H9 (cell line): Measurements from ENCODE around the gene KIAA0513. TPM values are rescaled to one million over a fixed set of nuclear protein-coding genes. Genes with fewer than 3 reads are reported as not detected.

Experiments used
- DNase-seq: peaks from one replicate; pipeline ENCODE4 v3.0.0-alpha.2; 2017
- H2AFZ ChIP-seq: one replicate; pipeline ENCODE4 v1.6.1; 2013; ENCODE audit warnings: mild to moderate bottlenecking, low read length, control low read depth, moderate library complexity
- H2AK5ac ChIP-seq: 2 replicates; pipeline ENCODE4 v1.6.1; 2013; ENCODE audit warnings: low read length, control low read depth, mixed read lengths; ENCODE audit not compliant: insufficient read length
- H2BK120ac ChIP-seq: one replicate; pipeline ENCODE4 v1.6.1; 2013; ENCODE audit warnings: low read depth, mild to moderate bottlenecking, low read length, control low read depth, inconsistent platforms; ENCODE audit not compliant: poor library complexity, severe bottlenecking
- H2BK12ac ChIP-seq: 2 replicates; pipeline ENCODE4 v1.6.1; 2013; ENCODE audit warnings: low read length, control low read depth, mixed read lengths, low read depth; ENCODE audit not compliant: insufficient read length
- H2BK15ac ChIP-seq: 2 replicates; pipeline ENCODE4 v1.6.1; 2013; ENCODE audit warnings: low read depth, low read length, control low read depth
- H2BK20ac ChIP-seq: one replicate; pipeline ENCODE4 v1.6.1; 2013; ENCODE audit warnings: low read depth, mild to moderate bottlenecking, low read length, control low read depth, inconsistent platforms; ENCODE audit not compliant: poor library complexity, severe bottlenecking
- H2BK5ac ChIP-seq: 2 replicates; pipeline ENCODE4 v1.6.1; 2013; ENCODE audit warnings: low read length, control low read depth, mixed read lengths; ENCODE audit not compliant: insufficient read length
- H3K14ac ChIP-seq: 2 replicates; pipeline ENCODE4 v1.6.1; 2013; ENCODE audit warnings: low read length, control low read depth; ENCODE audit not compliant: insufficient read depth
- H3K18ac ChIP-seq: 2 replicates; pipeline ENCODE4 v1.6.1; 2013; ENCODE audit warnings: low read depth, mild to moderate bottlenecking, mixed read lengths, low read length, control low read depth; ENCODE audit not compliant: insufficient read length
- H3K23ac ChIP-seq: 2 replicates; pipeline ENCODE4 v1.6.1; 2013; ENCODE audit warnings: low read length, control low read depth, mixed read lengths, low read depth; ENCODE audit not compliant: insufficient read length
- H3K23me2 ChIP-seq: 2 replicates; pipeline ENCODE4 v1.6.1; 2013; ENCODE audit warnings: low read depth, mild to moderate bottlenecking, mixed read lengths, low read length, control low read depth; ENCODE audit not compliant: insufficient read length, poor library complexity, severe bottlenecking
- H3K27ac ChIP-seq: 2 replicates; pipeline ENCODE4 v1.5.1; 2013; ENCODE audit warnings: low read length, control low read depth, mixed read lengths, low read depth; ENCODE audit not compliant: insufficient read length
- H3K27me3 ChIP-seq: 2 replicates; pipeline ENCODE4 v1.6.1; 2013; ENCODE audit warnings: low read length, control low read depth, inconsistent platforms; ENCODE audit not compliant: insufficient read depth
- H3K4ac ChIP-seq: 2 replicates; pipeline ENCODE4 v1.6.1; 2013; ENCODE audit warnings: low read depth, mild to moderate bottlenecking, control low read depth, inconsistent platforms, low read length, moderate library complexity
- H3K4me1 ChIP-seq: 2 replicates; pipeline ENCODE4 v1.6.1; 2013; ENCODE audit warnings: low read length, control low read depth, inconsistent platforms; ENCODE audit not compliant: insufficient read depth
- H3K4me2 ChIP-seq: 2 replicates; pipeline ENCODE4 v1.6.1; 2013; ENCODE audit warnings: low read length, control low read depth, mixed read lengths; ENCODE audit not compliant: insufficient read length, insufficient read depth
- H3K56ac ChIP-seq: 2 replicates; pipeline ENCODE4 v1.6.1; 2013; ENCODE audit warnings: low read depth, mild to moderate bottlenecking, mixed read lengths, low read length, control low read depth; ENCODE audit not compliant: insufficient read length
- H3K79me1 ChIP-seq: 2 replicates; pipeline ENCODE4 v1.6.1; 2013; ENCODE audit warnings: low read depth, mild to moderate bottlenecking, moderate library complexity, low read length, control low read depth, inconsistent platforms; ENCODE audit not compliant: insufficient read depth, poor library complexity, severe bottlenecking
- H3K79me2 ChIP-seq: 2 replicates; pipeline ENCODE4 v1.6.1; 2013; ENCODE audit warnings: low read length, control low read depth, inconsistent platforms; ENCODE audit not compliant: insufficient read depth
- H3K9ac ChIP-seq: 2 replicates; pipeline ENCODE4 v1.6.1; 2013; ENCODE audit warnings: low read length, control low read depth, mixed read lengths; ENCODE audit not compliant: insufficient read length; ENCODE audit errors: extremely low read depth
- H3K9me3 ChIP-seq: one replicate; pipeline ENCODE4 v1.6.1; 2013; ENCODE audit warnings: low read depth, low read length, inconsistent platforms; ENCODE audit not compliant: control insufficient read depth
- H3T11ph ChIP-seq: one replicate; pipeline ENCODE4 v1.6.1; 2013; ENCODE audit warnings: mild to moderate bottlenecking, low read length, control low read depth, inconsistent platforms
- H4K20me1 ChIP-seq: one replicate; pipeline ENCODE4 v1.6.1; 2013; ENCODE audit not compliant: control insufficient read depth, insufficient read length, insufficient read depth
- H4K5ac ChIP-seq: 2 replicates; pipeline ENCODE4 v1.6.1; 2013; ENCODE audit warnings: low read depth, mild to moderate bottlenecking, mixed read lengths, low read length, control low read depth; ENCODE audit not compliant: insufficient read length
- H4K8ac ChIP-seq: replicated peaks from 2 replicates; pipeline ENCODE4 v1.6.1; 2013; ENCODE audit warnings: low read length, control low read depth, mixed read lengths, low read depth; ENCODE audit not compliant: insufficient read length
- H4K91ac ChIP-seq: 2 replicates; pipeline ENCODE4 v1.6.1; 2013; ENCODE audit warnings: low read depth, mild to moderate bottlenecking, moderate library complexity, mixed read lengths, low read length, control low read depth; ENCODE audit not compliant: insufficient read length
- H3K27ac Mint-ChIP-seq, 3 experiments: 2 replicates in 2 of 3; 3 replicates in 1 of 3; pipeline ENCODE4 v1.8.0; 2020 to 2021; ENCODE audit warnings: mixed read lengths in 3 of 3, mild to moderate bottlenecking in 1 of 3, moderate library complexity in 1 of 3
- H3K27me3 Mint-ChIP-seq: 2 replicates; pipeline ENCODE4 v1.8.0; 2021; ENCODE audit warnings: low read depth, mild to moderate bottlenecking, moderate library complexity, mixed read lengths
- H3K36me3 Mint-ChIP-seq, 3 experiments: 2 replicates in 2 of 3; 3 replicates in 1 of 3; pipeline ENCODE4 v1.8.0; 2020 to 2021; ENCODE audit warnings: low read depth in 3 of 3, mixed read lengths in 3 of 3; ENCODE audit not compliant: insufficient read depth in 1 of 3
- H3K4me1 Mint-ChIP-seq, 2 experiments: 2 replicates each; pipeline ENCODE4 v1.8.0; 2020; ENCODE audit warnings: mixed read lengths in 2 of 2
- H3K4me3 Mint-ChIP-seq, 2 experiments: 2 replicates in 1 of 2; 3 replicates in 1 of 2; pipeline ENCODE4 v1.8.0; 2020 to 2021; ENCODE audit warnings: mild to moderate bottlenecking in 2 of 2, mixed read lengths in 2 of 2, moderate library complexity in 1 of 2
- H3K9me3 Mint-ChIP-seq, 2 experiments: 2 replicates in 1 of 2; 3 replicates in 1 of 2; pipeline ENCODE4 v1.8.0; 2020; ENCODE audit warnings: mild to moderate bottlenecking in 2 of 2, mixed read lengths in 2 of 2, moderate library complexity in 1 of 2
- WGBS: extraction: QIAGEN DNeasy Blood & Tissue Kit; methylation state at CpG from one replicate; pipeline ENCODE4 v1.1.7; 2013; ENCODE audit warnings: missing lambda C conversion rate, low lambda C conversion rate, mixed read lengths; ENCODE audit not compliant: insufficient read length; ENCODE audit errors: extremely low coverage; 5-methylcytosine and 5-hydroxymethylcytosine counted together
- total RNA-seq: library from RNA; stranded (reverse); gene quantifications from 2 replicates; pipeline ENCODE4 v1.2.1, GENCODE V29; 2021
- TF ChIP-seq, protein P1 (sequence below): fragments of 200-600 bp; sonication (generic); conservative IDR thresholded peaks from 3 replicates; pipeline ENCODE4 v1.8.0; 2021; ENCODE audit warnings: antibody characterized with exemption, mild to moderate bottlenecking

The KIAA0513 gene
- total RNA-seq, 1 experiment from 2014 or later = 4.7 TPM

DNA sequence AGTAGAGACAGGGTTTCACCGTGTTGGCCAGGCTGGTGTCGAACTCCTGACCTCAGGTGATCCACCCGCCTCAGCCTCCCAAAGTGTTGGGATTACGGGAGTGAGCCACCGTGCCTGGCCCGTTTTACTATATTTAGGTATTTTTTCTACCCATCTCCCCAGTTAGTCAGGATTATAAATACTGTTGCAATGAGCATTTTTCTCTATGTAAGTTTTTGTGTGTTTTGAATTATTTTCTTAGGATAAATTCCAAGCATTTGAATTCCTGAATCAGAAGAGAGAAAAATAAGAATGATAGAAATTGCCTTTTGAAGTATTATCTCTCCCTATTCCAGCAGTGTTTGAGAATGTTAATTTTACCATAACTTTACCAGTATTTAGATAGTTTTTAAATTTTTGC, 36.6 kb downstream of the KIAA0513 start:
- no CpG with 5 or more reads among the region's 6 CpGs for WGBS
- no peak for DNase-seq
- no peak overlapping the region for H2BK15ac ChIP-seq
- Mint-ChIP-seq H3K27me3 (peaks cover 12% of the 10 kb centered on the region), H3K27ac (no peak overlapping the region), H3K36me3 (no peaks in the 10 kb centered on the region), H3K9me3 (no peaks in the 10 kb centered on the region), H3K4me1 (peaks cover 24 to 25% of the 10 kb centered on the region in 2 experiments), H3K4me3 (no peak overlapping the region)
- TF ChIP-seq, protein P1, sequence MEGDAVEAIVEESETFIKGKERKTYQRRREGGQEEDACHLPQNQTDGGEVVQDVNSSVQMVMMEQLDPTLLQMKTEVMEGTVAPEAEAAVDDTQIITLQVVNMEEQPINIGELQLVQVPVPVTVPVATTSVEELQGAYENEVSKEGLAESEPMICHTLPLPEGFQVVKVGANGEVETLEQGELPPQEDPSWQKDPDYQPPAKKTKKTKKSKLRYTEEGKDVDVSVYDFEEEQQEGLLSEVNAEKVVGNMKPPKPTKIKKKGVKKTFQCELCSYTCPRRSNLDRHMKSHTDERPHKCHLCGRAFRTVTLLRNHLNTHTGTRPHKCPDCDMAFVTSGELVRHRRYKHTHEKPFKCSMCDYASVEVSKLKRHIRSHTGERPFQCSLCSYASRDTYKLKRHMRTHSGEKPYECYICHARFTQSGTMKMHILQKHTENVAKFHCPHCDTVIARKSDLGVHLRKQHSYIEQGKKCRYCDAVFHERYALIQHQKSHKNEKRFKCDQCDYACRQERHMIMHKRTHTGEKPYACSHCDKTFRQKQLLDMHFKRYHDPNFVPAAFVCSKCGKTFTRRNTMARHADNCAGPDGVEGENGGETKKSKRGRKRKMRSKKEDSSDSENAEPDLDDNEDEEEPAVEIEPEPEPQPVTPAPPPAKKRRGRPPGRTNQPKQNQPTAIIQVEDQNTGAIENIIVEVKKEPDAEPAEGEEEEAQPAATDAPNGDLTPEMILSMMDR = no peak
- no peak overlapping the region for H4K5ac ChIP-seq
- no peak overlapping the region for H3K9ac ChIP-seq
- H4K20me1 ChIP-seq = no peaks in the 10 kb centered on the region
- no peak overlapping the region for H3K4me2 ChIP-seq
- no peak overlapping the region for H3K56ac ChIP-seq
- H3T11ph ChIP-seq = no peak overlapping the region
- H2BK12ac ChIP-seq = no peak overlapping the region
- H2BK20ac ChIP-seq = no peak overlapping the region
- H3K79me2 ChIP-seq = no peaks in the 10 kb centered on the region
- H3K23me2 ChIP-seq = no peaks in the 10 kb centered on the region
- no peak overlapping the region for H3K4ac ChIP-seq
- H3K79me1 ChIP-seq = no peaks in the 10 kb centered on the region
- H3K4me1 ChIP-seq = peaks cover 2% of the 10 kb centered on the region; the same call in 1 of the 2 replicates
- no peaks in the 10 kb centered on the region for H3K27me3 ChIP-seq
- H2AFZ ChIP-seq = no peak overlapping the region
- H3K18ac ChIP-seq = no peak overlapping the region
- no peak overlapping the region for H2AK5ac ChIP-seq
- H2BK5ac ChIP-seq = no peak overlapping the region
- H2BK120ac ChIP-seq = no peak overlapping the region
- no peak overlapping the region for H3K14ac ChIP-seq
- H4K8ac ChIP-seq = no peak overlapping the region
- H3K23ac ChIP-seq = no peak overlapping the region
- no peak overlapping the region for H3K27ac ChIP-seq
- H3K9me3 ChIP-seq = no peaks in the 10 kb centered on the region
- H4K91ac ChIP-seq = no peak overlapping the region
